ENCODE results near the gene TLN1. TPM values are rescaled to one million over a fixed set of nuclear protein-coding genes. Genes with fewer than 3 reads are reported as not detected.

The TLN1 gene
- total RNA-seq, 1 experiment from 2014 or later: 195 TPM

DNA sequence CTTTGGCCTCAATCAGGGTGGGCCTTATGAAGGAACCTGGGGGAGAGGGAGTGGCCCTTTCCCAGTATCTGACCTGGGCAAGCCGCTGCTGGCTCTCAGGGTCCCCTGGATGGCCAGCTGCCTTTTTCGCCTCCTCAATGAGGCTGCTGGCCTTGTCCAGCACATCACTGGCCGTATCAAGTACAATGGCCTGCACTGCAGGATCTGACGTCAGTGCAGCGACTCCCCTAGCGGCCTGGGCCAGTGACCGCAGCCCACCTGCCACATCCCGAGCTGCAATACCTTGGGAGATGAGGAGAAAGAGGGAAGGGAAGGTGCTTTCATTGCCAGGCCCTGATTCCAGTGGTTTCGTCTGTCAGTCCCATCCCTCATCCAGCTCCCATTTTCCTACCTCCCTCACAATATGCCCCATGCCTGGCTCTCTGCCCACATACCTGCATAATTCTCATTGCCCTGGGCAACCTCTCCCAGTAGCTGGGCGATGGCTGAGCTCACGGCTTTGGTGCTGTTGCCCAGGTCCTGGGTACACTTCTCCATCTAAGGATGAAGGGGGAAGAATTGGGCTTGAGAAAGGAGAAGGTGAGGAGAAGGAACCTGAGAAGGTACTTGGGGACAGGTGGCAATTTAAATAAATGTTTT is 19.1 kb downstream of the TLN1 start:
- in situ Hi-C loops (cut with HindIII; ENCODE audit: low sequenced_read_pairs): no loop called here
- no peak for DNase-seq (ENCODE audit: low spot score)

DNA sequence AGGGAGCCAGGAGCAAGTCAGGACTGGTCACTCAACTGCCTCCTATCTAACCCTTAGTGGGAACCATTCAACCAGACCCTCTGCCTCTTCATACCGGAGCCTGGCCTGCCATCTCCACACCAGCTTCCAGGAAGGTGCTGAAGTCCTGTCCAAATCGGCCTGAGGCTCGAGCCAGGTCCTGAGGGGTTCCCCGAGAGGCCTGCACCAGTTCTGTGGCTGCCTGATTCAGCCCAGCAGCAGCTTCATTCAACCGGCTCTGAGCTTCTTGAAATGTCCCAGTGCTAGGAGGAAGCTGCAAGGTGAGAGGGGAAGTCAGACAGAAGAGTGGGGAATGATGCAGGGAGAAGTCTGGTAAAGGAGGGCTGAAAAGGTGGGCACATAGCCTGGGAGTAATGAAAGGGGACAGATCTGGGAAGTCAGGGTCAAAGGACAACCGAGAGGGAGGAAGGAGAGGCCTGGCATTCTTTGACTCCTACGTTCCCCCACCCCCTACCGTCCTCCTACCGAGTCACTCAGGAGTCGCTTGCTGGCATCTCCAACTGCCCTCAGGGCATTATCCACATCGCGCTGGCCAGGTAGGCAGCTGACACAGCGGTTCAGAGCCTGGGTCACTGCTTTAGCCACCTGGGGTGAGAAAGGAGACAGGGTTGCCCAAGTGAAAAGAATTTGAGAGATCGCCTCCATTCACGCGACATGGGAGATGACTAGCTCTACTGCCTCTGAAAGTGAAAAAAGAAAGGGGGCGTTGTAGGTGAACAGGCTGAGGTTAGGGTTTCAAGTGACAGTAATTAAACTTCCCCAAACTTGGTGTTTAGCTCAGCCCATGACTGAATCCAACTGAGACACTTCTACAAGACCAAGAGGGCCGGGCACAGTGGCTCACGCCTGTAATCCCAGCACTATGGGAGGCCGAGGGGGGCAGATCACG is 20.2 kb downstream of the TLN1 start:
- in situ Hi-C loops (cut with HindIII; ENCODE audit: low sequenced_read_pairs): no loop called here
- no peak for DNase-seq (ENCODE audit: low spot score)

DNA sequence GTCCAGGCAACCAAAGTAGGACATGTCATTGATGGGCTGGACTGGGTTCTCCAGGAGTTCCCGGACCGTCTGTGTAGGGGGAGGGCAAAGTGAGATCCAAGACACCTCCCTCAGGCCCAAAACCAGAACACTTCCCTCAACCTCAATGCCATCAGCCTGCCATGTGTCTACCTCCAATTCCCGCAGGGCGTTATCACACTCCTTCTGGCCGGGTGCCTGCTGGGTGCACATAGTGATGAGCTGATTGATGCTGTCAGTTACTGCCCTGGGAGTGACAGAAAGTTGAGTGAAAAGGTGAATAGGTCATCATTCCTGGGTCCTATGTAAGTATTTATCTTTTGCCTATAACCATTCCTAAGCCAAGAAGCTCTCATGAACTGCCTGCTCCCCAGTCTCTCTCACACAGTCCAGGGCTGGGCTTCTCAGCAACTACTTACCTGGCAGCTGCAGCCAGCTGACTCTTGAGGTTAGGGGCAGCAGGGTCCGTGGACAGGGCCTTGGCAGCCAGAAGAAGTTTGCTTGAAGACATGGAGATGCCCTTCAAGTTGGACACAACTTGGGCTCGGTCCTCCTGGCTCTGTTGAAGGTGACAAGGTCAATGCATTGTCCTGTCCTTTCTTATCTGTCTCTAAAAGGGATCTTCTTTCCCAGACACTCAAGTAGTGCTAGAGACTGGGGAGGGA is 21.0 kb downstream of the TLN1 start:
- DNase-seq (ENCODE audit: low spot score): no peak
- in situ Hi-C loops (cut with HindIII; ENCODE audit: low sequenced_read_pairs): no loop called here

DNA sequence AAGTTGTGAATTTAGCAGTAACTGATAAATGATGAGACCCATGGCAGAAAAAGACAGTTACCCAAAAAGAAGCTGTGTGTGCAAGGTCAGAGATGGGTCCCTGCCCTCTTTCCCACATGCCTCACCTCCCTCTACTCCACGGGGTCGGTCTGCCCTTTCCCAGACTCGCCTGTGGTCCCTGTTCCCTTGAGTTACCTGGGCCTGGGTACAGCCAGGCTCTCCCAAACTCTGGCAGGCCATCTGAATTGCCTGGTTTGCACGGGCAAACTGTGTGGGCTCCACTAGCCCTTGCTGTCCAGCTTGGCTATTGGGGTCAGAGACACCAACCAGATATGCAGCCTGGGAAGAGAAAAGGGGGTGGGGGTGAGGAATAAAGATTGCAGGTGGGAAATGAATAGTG is 23.8 kb downstream of the TLN1 start:
- in situ Hi-C loops (cut with HindIII; ENCODE audit: low sequenced_read_pairs): no loop called here
- DNase-seq (ENCODE audit: low spot score): no peak

DNA sequence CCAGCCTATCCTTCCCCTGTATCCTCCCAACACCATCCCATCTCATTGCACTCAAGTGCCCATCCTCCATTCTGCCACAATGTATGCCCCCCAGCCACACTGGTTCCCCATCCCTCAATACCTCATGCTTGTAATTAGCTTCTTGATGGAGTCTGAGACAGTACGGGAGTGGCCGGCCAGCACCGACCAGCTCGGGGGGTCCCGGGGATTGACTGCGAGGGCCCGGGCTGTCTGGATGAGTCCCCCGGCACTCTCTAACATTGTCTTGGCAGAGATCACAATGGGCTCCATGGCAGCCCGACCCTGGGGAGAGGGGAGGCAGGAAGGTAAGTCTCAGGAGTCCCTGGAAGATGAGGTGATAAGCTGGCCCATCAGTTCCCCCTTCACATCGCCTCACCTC is 25.0 kb downstream of the TLN1 start:
- DNase-seq (ENCODE audit: low spot score): no peak
- in situ Hi-C loops (cut with HindIII; ENCODE audit: low sequenced_read_pairs): no loop called here

DNA sequence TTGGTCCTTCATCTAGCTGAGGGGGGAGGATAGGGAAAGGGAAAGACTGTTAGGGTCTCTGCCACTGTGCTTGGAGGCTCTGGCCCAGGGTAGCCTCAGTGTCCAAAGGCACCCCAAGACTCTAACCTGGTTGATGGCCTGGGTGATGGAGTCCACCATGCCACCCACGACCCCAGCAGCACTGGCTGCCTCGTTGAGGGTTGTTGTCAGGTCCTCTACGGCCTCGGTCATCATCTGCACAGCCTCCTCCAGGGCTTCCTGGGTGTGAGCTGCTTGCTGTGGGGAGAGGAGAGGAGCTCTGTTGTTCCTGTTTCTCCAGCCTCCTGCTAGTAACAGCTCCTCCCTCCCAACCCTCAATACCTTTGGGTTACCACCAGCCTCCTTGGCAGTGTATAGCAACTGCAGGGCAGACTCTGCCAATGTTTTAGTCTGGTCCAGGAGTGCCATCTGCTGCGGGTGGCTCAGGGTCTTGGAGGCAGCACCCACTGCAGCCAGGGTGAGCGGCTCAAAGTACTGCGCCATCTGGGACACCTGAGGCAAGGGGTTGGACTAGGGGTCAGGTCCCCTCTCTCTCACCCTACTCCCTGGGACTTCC is 26.1 kb downstream of the TLN1 start:
- peak; percentile 93 for DNase-seq (ENCODE audit: low spot score)
- in situ Hi-C loops (cut with HindIII; ENCODE audit: low sequenced_read_pairs): no loop called here

DNA sequence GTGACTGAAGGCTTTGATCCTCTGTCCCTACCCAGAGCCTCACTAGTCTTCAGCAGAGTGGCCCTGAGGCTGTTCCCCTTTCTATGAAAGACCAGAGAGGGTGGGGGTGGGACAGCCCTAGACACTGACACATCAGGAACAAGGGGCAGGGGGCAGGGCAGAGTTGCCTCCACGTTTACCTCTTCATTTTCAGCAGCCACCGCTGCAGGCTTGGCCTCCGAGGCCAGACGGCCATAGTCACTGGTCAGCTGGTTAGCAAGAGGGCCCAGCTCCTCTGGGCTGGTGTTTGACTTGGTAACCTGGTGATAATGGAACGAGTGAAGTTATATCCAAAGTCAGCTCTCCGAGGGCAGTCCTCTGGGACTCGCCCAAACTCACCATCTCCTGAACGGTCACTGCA is 26.6 kb downstream of the TLN1 start:
- DNase-seq (ENCODE audit: low spot score): no peak
- in situ Hi-C loops (cut with HindIII; ENCODE audit: low sequenced_read_pairs): no loop called here

DNA sequence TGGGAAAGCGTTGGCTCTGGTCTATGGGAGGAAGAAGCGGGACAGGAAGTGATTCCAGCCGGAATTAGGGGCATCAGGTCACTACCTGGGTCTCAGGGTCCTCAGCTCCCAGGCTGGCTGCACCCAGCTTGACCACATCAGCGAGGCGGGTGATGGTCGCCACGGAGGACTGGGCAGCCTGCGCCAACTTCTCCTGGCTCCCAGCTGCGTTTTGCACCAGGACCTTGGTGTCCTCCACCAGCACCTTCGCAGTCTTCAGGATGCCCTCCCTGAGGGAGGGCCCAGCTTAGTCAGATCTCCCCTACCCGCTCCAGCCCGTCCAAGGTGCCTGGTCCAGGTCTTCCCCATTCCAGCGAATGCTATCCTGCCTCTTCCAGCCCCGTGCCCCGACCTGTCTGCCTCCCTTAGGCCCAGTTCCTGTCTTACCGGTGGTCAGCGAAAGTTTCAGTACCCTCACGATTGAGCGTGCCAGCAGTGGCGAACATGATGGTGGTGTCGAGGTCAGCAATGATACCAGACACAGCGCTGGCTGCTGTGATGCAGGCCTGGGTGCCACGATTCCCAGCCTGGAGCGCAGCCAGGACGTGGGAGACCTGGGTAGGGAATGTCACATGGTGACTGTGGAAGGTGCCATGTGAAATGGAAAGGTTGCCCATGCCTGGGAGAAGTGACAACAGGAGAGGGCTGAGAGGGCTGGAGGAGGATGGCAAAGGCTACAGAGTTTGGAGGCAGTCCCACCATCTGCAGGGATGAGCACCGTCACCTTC is 27.9 kb downstream of the TLN1 start:
- no peak for DNase-seq (ENCODE audit: low spot score)
- in situ Hi-C loops (cut with HindIII; ENCODE audit: low sequenced_read_pairs): no loop called here

DNA sequence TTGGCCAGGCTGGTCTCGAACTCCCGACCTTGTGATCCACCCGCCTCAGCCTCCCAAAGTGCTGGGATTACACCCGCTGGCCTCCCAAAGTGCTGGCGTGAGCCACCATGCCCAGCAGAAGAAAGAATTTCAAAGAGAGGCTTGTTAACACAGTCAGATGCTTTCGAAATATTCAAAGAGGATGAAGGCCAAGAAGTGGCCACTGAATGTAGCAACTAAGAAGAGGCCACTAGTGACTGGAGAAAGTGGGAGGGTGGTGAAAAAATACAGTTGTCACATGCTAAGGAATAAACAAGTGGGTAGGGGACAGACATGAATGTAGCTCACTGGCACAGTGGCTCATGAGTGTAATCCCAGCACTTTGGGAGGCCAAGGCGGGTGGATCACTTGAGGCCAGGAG is 29.3 kb downstream of the TLN1 start:
- in situ Hi-C loops (cut with HindIII; ENCODE audit: low sequenced_read_pairs): no loop called here
- DNase-seq (ENCODE audit: low spot score): no peak

DNA sequence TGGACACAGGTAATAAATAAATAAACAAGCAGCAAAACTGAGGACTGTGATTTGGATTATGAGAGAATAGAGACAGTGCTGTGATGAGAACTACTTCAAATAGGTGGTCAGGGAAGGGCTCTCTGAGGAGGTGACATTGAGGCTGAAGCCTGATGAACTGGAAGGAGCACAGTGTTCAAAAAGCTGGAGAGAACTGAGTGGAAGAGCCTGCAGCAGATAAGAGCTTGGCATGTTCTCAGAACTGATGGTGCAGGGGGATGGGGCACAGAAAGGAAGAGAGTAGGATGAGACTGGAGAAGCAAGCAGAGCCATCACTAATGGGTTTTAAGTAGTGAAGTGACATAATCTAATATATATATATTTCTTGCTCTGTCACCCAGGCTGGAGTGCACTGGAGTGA is 31.1 kb downstream of the TLN1 start:
- no peak for DNase-seq (ENCODE audit: low spot score)
- in situ Hi-C loops (cut with HindIII; ENCODE audit: low sequenced_read_pairs): no loop called here

DNA sequence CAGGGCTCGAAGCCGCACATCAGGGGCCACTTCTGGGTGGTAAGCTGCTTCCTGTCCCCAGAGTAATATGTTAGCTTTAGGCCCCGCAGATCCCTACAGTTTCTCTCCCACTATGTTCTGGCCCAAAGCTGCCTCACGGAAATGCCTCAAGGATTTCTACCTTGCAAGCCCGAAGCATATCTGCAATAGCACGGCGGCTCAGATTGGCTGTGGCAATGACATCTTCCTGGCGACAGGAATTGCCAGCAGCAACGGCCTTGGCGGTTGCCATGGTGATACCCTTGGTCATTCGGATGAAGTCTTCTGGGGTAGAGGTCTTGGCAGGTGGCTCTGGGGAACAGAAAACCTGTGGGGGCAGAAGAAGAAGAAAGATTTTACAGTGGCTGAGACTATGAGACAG is 32.0 kb downstream of the TLN1 start:
- no peak for DNase-seq (ENCODE audit: low spot score)
- in situ Hi-C loops (cut with HindIII; ENCODE audit: low sequenced_read_pairs): no loop called here

DNA sequence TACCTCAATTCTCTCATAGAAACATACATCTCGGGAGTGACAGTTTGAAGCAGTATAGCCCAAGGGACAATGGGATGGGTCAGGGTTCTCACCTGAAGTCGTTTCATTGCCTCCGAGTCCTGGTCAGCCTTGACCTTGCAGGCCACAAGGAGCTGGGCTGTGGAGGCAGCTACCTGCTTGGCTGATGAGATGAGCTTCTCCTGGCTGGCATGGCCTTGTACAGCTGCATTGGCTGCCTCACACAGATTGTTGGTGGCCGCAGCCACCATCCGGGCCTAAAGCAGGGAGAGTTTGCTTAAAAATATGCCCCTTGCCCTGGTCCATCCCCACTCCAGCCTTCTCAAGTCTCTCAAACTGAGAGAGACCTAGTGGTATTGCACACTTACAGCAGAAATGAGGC is 33.8 kb downstream of the TLN1 start:
- in situ Hi-C loops (cut with HindIII; ENCODE audit: low sequenced_read_pairs): no loop called here

DNA sequence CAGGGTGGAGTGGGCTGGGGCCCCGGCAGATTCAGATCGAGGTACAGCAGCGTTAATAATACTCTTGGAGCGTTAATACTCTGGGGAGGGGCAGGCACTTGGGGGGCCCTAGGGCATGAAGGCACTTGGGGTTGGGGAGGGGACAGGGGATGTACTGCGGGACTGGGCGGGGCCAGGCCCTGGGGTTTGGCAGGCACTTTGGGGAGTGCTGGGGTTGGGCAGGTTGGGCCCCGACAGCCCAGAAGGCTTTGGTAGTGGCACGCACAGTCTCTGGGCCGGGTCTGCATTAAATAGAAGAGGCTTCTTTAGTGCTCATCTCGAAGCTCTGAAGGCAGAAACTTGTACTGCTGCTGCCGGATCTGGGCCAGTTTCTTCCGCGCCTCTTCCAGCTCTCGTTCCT is 34.5 kb downstream of the TLN1 start:
- DNase-seq (ENCODE audit: low spot score): no peak
- in situ Hi-C loops (cut with HindIII; ENCODE audit: low sequenced_read_pairs): no loop called here

More for the DNA sequence above, 33.8 kb downstream of the TLN1 start:
- no peak for DNase-seq (ENCODE audit: low spot score)

DNA sequence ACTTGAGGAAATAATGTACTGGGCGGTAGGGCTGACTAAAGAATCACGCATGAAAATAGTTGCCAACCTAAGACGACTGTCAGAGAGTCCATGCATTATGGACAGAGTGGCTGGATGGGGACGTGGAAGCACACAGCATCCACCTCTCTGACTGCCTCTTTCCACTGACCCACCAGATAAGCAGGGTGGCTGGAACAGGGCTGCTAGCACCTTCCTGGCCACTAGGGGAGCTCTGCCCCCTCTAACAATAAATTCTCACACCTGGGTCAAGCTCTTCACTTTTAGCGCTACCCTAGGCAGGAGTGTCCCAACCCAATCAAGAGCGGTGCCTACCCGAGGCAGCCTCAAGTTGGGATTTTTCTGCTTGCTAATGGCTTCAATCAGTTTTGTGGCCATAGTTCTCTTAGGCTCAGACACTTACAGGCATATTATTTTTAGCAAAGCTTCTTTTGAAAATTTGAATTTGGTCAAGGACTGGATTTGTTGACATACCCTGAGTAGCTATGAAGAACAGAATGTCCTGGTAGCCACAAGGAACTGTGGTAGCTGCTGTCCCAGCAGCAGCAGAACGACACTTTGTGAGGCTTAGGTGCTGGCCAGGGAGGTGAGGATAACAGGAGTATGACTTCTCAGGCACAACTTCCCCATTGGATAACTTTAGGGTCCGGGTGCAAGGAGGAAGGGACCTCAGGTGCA is 35.3 kb downstream of the TLN1 start:
- DNase-seq (ENCODE audit: low spot score): peak; percentile 82
- in situ Hi-C loops (cut with HindIII; ENCODE audit: low sequenced_read_pairs): no loop called here

DNA sequence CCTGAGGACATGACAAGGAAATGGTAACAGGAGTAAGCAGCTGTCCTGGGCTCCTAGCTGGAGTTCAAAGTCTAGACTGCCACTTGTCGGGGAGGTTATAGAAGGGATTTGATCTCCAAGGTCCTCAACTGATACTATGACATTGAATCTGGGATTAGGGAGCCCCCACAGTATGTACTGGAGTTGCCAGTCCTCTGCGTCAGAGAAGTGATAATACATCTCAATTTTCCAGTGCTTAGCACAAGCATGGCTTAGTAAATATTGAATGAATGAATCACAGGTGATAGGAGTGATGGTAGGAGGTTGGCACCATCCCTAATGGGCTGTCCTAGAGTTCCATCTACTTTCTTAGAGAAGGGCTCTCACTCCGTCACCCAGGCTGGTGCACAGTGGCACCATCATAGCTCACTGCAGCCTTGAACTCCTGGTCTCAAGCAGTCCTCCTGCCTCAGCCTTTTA is 36.0 kb downstream of the TLN1 start:
- DNase-seq (ENCODE audit: low spot score): no peak

DNA sequence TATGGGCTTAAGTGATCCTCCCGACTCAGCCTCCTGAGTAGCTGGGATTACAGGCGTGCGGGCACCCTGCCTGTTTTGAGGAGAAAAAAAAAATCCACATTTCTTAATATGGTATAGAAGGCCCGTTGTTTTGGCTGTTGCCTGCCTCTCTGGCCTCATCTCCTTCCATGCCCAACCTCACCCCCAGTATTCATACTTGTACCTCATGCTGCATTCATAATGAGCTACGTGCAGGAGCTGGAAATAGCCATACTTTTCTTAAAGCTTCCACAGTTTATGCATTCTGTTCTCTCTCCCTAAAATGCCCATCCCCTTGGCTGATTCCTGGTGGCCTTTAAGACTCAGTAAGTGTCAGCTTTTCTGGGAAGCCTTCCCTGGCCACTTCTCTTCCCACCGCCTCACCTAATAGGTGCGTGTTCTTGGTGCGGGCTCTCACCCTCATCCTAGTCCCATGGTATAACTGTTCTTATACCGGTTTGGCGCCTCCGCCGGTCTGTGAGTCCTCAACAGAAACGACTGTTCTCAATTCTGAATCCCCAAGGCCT is 40.2 kb downstream of the TLN1 start:
- in situ Hi-C loops (cut with HindIII; ENCODE audit: low sequenced_read_pairs): no loop called here
- DNase-seq (ENCODE audit: low spot score): no peak

More for the DNA sequence above, 36.0 kb downstream of the TLN1 start:
- in situ Hi-C loops (cut with HindIII; ENCODE audit: low sequenced_read_pairs): no loop called here

DNA sequence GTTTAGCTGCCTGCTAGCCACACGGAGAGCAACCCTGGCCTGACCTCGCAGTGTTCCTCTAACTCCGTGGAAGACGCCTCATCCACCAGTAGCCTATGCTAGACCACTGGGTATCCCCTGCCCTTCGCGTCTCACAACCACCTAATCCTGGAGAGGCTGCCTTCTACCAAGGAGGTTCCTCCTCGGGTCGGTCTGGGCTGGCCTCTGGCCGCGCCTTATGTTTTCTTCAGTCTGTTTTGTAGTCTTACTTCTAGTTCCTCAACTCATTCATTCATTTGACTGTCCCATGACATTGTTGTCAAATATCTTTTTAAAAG is 40.7 kb downstream of the TLN1 start:
- DNase-seq (ENCODE audit: low spot score): no peak
- in situ Hi-C loops (cut with HindIII; ENCODE audit: low sequenced_read_pairs): no loop called here

DNA sequence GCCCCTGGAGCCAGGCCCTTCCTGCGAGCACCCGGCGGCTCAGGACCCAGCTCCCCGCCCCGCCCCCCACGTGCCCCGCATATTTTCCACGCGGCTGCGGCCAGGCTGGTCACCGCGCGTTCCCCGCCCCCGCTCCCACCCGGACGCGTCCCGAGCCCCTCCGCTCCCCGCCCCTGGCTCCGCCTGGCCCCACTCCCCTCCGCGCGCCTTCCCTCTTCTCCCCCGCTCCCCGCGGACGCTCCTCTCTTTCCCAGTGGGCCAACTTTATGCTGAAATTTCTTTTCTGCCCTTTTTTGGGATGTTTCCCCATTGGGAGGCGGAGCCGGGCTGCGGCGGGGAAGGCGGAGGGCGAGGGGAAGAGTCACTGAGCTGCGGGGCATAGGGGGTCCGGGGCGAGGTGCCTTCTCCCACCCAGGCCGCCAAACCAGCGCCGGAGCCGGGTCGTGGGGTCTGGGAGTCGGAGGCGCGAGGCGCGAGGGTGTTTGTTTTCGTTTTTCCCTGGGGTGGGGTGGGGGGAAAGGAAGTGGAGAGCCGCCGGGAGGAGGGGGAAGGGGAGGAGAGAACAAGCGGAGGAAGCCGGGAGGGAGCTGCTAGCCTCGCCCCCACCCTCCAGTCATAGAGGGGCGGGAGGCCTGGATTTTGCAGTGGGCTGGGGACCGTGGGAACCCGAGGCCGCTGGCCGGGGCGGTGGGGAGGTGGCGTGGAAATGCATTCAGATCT is 41.2 kb downstream of the TLN1 start:
- in situ Hi-C loops (cut with HindIII; ENCODE audit: low sequenced_read_pairs): no loop called here
- peak; percentile 79 for DNase-seq (ENCODE audit: low spot score)

Data from G401 (cell line).